HG03135 (cell line): ENCODE measurements around the gene KCNJ15.

Source experiments
- ATAC-seq: cut with Tn5 transposase; IDR thresholded peaks from one replicate; pipeline ENCODE4 v1.9.1; 2021; ENCODE audit warnings: mild to moderate bottlenecking, moderate library complexity; ENCODE audit not compliant: unreplicated experiment

KCNJ15 gene

DNA sequence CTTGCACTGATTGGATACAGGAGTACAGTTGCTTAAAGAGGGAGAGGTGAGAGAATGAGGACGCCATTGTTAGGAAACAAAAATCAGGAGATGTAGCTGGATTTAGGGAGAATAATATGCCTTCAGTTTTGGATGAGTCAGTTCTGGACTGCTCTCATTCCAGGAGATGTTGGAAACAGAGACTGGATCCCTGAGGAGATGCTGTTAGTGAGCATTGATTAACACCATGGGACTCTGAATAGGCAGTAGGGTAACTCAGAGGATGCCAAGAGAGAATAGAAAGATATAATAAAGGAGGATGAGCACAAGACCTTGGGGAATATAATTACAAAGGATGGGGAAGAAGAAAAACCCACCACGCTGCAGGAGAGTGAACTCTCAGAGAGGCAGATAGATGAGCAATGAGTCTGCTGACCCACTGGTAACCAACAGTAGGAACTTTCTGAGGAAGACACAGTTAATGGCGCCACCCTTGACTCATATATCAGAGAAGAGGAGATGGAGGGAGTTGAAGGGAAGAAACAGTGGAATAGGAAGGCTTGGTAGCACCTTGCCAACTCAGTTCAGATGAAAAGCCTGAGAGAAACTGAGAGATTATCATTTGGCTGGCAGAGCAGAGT, 10.5 kb downstream of the KCNJ15 start:
- ATAC-seq: no peak

GRCh38 chr21:38267991-38268863, 11.4 kb downstream of the KCNJ15 start:
- no peak for ATAC-seq

DNA sequence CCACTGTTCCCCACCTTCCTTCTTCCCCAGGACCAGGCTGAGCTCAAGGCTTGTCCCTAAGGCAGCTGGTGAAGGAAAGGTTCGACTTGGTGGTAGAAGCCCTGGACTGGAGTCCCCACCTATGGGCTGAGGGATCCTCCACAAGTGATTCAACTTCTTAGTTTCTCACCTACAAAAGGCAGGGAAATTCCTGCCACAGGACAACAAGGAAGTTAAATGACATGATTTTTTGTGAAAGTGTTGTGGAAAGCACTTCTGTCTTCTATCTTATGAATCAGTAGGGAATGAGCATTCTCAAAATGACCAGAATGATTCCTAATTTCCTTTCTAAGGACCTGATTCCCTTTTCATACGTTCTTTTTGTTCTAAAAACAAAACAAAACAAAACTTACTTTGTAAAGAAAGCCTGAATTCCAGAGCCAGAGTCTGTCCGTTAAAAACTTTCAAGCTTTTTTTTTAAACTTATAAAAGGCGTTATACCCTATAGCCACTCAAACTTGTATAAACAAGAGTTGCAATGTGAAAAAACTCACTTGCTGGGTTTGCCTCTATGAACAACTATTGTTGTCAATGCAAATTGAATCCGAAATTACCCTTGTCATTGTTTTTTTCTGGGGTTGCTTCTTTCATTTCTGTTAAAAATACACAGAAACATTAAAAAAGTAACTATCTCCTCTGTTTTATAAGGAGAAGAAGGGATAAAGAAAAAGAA, 12.2 kb downstream of the KCNJ15 start:
- ATAC-seq: no peak

GRCh38 chr21:38269576-38269936, 12.8 kb downstream of the KCNJ15 start:
- ATAC-seq: peak; percentile 68

- no peak for ATAC-seq
These were observed 15.4 kb downstream of the KCNJ15 start for GRCh38 chr21:38272215-38272614.

DNA sequence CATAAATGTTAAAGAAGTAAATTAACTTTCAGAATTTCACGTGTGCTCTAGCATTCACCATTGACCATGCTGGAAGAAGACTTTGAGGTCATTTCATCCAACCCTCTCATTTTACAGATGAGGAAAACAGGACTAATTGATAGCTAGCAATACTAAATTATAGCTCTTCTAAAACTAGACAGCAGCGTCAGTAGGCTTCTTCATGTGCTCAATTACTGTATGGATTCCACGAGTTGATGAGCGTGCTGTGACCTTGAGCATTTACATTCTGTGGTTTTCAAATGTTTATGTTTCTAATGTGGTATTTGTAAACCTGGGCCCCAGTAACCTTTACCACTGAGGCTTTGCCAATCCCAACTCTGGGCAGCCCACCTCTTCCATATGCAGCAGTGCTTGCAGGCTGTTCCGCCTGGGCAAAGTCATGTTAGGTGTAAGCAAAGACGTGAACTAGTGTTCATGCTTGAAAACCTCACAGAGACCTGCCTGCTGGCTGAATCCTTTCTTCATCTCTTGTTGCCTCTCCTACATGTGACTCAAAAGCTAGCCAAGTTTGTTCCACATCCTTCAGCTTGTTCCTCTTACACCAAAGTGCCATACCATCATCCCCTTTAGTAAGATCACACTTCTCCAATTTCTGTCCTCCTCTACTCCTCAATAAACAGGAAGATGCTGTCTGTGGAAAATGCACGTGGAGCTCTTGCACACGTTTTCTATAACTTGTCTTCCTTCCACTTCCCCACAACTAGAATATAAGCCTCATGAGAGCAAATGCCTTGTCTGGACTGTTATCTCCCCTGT, 17.2 kb downstream of the KCNJ15 start:
- ATAC-seq: no peak

DNA sequence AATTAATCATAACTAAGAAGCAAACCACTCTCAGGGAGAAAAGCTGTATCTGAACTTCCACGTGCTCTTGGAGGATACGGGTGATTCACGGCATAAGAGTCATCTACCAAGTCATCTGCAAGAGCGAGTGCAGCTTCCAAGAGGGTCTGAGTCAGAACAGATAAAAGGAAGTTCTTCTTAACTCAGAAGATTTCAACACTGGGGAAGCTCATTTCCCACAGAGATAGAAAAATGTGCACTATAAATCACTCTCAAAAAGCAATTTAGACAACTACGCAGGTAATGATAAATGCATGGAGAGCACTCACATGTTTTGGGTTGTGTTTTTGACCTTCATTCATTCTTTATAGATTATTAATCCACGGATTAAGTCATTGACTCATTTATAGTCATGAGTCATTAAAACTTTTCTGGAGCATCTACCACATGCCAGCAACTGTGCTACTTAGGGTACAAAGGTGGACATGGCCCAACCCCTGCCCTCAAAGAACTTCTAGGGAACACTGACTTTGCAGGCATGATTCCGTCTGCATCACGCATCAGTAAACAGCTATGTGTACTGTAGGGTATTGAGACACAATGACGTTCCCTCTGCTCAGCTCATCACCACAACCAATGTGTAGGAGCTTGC, 20.8 kb downstream of the KCNJ15 start:
- no peak for ATAC-seq

- ATAC-seq: no peak
These were observed 23.7 kb downstream of the KCNJ15 start for GRCh38 chr21:38280454-38280853.

- ATAC-seq: no peak
These were observed 24.1 kb downstream of the KCNJ15 start for GRCh38 chr21:38280867-38281266.

GRCh38 chr21:38282921-38283320, 26.1 kb downstream of the KCNJ15 start:
- no peak for ATAC-seq

DNA sequence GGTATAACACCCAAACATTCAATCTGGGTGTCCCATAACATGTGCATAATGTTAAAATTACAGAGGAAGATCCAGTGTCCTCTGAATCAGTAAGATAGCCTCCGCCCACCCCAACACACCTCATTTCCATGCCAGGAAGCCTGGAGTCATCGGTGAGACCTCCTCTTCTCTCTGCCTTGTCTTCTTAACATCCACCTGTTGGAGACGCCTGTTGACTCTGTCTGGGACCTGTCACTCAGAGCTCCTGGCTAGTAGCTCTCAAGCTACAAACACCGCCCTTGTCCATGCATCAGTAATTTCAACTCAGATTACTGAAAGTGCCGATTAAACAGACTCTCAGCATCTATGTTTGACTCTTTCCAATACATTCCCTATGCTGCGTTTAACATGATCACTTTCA, 27.4 kb downstream of the KCNJ15 start:
- no peak for ATAC-seq

DNA sequence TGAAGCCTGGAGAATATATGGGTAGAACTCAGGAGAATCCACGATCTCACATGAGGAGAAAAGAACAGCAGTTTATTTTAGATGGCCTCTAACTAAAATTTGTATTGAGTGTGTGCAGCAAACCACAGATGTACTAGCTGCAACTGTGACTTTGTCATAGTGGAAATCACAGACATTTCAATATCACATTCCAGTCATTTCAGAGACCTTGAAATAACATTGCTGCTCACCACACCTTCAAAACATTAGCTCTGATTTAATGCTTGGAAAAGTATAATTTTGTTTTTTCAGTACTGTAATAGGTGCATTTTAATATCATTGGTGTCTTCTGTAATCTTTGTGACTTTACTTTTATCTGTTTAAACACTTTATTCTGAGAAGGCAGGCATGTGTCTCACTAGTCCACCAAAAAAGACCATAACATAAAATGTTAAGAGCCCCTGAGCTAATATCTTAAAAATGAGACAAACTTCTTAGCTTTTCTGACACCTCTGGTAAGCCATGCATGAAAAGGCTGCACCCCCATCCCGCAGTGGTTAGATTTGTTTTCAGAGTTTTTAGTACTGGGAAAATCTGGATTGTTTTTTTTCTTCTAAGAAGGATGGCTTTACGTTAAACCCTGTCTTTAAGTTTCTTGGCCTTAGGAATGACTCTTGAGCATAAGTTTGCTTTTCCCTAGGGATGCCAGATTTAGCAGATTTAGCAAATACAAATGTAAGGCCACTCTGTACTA, 30.1 kb downstream of the KCNJ15 start:
- ATAC-seq: no peak

DNA sequence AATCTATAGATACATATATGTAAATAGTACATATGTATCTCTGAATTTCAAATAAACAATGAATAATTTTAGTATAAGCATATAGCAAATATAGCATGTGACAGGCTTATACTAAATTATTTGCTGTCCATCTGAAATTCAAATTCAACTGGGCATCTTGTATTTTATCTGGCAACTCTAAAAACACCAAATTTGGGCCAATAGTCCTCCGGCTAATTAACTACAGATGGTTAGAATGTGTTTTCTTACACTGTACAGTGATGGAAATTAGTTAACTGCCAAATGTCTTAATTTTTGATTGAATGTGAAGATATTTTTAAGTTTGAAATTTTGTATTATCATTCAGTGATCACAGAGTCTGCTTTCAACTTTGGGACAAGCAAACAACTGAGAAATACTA, 30.7 kb downstream of the KCNJ15 start:
- ATAC-seq: no peak

DNA sequence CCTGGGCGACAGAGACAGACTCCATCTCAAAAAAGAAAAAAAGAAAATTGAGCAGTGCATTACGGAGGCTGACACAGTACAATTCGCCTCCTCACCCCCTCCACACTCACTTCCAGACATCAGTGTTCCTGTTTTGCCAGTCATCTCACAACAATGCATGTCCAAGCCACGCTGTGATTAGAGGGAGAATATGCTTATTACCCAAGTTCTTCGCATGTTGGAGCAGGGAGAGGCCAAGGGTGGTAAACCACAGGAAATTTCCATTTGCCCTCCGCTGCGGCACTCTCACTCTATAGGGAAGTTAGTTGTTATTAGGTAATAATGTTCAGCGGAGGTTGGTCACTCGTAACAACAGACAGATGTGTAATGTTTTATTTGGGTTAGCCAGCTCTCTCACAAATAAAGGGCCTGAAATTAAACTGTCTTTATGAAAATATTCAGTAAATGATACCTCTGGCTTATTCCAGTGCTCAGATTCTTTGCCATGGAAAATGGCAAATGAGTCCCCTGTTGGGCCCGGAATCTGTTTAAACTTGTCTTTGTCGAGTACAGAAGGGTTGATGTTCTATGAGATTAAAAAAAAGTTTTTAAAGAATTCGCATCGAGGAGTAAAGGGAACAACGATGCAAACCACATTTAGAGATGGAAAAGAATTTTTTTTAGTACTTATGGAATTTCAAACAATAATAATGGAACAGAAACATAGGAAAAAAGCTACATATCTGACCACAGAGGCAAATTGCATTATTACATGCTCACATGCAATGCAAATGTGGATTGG, 33.1 kb downstream of the KCNJ15 start:
- ATAC-seq: no peak

DNA sequence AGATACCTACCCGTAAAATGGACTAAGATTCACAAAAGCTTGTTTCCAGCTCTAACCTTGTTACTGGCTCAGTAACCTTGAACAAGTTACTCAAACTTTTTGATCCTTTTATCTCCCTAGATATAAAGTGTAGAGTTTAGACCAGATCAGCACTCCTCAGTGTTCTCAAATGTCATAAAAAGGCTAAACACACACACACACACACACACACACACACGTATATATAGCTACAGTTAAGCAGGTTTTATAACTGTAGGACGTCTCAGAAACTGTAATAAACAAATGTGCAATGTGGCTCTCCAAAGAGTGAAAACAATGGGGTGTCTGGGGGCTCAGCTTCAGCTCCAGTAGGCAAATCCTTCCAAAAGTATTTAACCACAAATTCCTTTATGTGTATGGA, 34.0 kb downstream of the KCNJ15 start:
- ATAC-seq: no peak

- no peak for ATAC-seq
These were observed 35.1 kb downstream of the KCNJ15 start for GRCh38 chr21:38291874-38292273.

DNA sequence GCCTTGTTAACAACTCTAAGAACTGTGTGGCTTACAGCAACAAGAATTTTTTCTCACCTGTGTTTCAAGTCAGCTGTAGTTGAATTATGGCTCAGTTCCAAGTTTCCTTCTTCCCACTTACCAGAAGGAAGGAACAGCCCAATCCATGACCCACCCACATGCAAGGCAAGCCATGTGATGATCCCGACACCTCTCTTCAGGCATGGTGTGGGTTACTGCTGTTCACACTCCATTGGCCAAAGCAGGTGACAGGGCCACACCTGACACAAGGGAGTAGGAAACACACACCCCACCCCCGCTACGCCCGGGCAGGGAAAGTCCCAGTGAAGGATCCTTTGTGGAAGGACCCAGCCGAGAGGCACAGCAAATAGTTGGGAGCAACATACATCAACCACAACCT, 36.3 kb downstream of the KCNJ15 start:
- no peak for ATAC-seq

GRCh38 chr21:38293765-38294164, 37.0 kb downstream of the KCNJ15 start:
- ATAC-seq: no peak

GRCh38 chr21:38294609-38295008, 37.8 kb downstream of the KCNJ15 start:
- ATAC-seq: no peak
